ENCODE data around the gene GUCY1A1.

Gene GUCY1A1

DNA sequence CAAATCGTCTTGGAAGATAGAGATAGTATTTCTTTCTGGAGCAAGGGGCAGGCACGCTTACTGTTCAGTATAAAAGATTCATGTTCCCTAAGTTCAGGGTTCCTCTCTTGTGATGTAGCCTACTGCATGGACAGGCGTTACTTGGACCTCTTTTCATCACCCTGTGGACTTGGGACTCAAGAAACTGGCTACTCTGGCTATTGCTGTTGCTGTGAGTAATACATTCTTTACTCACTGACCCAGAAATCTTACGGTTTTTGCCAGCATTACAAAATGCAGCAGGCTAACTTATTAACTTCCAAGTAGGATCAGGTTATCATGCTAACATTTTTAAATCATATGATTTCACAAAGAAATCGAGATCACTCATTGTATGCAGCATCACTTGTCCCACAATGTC is 79.3 kb downstream of the GUCY1A1 start:
- no peak for DNase-seq

DNA sequence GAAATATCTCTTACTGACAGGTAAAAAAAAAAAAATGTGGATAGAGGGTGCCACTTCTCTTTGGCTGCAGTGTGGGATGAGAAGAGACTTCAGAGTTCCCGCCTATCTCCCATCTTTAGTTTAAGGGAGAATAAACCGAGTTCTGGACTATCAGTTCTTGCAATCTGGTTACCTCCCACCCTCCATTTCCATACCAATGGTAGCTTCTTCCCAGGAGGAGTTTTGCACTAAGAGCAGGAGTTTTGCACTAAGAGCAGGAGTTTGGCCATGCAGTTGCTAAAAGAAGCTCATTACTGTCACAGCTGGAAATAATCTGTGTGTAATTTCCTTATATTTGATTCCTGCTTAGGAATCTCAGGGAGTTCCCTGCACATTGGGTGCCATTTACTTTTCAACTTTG is 81.4 kb downstream of the GUCY1A1 start:
- DNase-seq, result no peak

DNA sequence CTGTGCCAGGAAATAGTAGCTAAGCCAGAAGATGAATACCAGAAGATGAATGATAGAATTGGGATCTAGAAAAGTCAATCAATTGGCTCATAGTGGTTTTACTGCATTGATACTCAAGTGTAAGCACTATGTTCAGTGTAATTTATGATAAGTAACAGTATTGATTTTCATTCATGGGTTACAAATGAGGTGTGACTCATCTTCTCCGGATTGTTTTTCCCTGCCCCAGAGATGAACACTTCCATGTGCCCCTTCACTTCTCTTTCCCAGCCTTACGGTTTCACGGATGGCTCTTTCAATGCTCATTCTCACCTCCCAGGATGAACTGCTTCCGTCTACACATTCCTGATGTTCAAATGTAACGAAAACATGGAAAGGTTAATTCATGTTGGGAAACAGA is 82.4 kb downstream of the GUCY1A1 start:
- no peak for DNase-seq

DNA sequence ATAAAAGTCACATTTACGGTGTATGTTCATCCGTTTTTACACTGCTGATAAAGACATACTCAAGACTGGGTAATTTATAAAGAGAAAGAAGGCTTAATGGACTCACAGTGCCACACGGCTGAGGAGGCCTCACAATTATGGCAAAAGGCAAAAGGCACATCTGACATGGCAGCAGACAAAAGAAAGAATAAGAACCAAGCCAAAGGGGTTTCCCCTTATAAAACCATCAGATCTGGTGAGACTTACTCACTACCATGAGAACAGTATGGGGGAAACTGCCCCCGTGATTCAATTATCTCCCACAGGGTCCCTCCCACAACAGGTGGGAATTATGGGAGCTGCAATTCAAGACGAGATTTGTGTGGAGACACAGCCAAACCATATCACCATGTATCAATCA is 84.9 kb downstream of the GUCY1A1 start:
- no peak for DNase-seq

DNA sequence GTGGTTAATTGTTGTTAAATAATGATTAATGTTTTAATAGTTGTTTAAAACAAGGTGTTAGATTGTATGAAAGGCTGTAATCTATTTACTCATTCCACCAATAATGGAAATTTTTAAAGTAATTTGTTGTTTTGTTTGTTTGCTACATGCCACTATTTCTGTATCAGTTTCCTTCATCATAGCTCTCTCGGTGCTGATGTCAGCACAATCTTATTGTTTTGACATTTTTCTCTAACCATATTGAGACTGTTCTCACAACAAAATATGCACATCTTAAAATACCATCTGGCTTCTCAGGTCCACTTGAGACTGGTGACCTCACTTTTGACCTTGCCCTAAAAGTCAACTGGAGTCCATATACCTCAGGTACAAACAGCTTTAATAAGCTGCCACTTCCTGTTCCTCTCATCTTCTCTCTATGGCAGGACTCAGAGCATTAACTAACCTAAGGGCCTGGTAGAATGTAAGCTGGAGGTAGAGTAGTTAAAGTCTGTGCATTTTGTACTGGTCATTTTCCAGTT is 91.2 kb downstream of the GUCY1A1 start:
- no peak for DNase-seq

DNA sequence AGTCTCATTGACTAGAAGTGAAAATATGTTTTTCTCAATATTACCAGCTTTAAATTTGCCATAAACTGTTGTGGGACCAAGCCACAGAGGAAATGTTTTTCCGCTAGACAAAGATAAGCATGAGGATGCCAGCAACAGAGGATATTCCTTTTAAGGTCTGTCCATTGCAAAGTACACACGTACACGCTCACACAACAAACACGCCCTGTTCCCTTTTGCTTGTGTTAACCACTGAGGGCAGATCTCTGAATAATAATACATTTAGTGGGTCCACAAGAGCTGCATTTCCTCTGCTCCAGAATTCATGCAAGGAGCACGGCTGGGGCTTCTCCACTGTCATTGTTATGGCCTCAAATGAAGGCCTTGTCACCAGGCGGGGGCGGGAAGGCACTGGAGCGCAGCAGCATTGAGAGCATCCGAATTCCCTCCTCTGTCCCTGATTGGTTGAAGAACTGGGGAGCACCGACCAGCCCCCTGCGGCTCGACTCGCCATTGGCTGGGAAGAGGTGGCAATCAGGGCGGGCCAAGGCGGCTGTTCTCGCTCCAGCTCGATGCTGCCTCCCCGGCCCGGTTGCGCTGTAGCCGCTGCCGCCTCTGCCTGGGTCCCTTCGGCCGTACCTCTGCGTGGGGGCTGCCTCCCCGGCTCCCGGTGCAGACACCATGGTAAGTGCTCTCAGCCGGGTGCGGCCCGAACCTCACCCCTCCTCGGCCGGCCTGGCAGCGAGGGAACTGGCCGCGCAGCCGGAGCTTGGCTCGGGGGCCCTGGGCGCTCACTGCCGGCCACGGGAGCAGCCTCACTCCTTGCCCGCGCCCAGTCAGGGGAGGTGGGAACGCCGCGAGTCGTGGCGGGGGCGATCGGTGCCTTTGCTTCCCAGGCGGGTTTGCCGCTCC is 92.1 kb downstream of the GUCY1A1 start, which contains the start of gene GUCY1B1:
GUCY1B1 (plus strand) TSS at position 541 of the 891 bp plus-strand sequence; CDS start at position 661, 120 bp downstream.
- DNase-seq, result no peak

DNA sequence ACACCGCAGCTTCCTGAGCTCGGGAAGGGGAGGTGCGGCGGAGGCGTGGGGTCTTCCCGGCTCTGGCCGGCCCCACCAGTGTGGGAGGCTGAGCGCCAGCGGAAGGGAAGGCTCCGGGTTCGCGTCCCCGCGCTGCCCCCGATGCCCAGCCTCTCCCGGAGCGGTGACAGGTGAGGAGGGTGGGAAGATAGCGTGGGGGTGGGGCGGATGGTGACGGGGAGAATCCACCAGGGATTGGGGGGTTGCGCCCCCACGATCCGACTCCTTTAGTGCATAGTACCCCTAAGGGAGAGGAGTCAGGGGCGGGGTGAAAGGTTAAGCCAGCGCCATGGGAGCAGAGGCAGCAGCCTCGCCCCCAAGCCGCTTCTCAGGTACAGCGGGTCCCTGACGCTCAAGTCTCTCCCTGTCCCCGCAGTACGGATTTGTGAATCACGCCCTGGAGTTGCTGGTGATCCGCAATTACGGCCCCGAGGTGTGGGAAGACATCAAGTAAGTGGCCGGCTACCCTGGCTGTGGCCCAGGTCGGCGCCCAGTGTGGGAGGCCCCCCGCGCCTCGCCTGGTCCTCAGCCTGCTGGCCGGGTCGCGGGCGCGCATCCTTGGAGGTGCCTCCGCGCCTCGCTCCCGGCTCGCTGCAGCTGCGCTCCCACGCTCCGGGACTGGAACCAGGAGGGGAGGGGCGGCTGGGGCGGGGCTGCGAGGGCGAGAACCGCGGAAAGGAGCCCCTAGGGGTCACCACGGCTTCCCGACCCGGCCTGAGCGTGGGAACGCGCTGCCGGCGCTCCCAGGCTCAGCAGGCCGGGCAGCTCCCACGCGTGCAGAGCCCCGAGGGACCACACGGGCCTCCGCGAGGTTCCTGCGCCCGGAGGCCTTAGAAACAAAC is 93.0 kb downstream of the GUCY1A1 start:
- no peak for DNase-seq

DNA sequence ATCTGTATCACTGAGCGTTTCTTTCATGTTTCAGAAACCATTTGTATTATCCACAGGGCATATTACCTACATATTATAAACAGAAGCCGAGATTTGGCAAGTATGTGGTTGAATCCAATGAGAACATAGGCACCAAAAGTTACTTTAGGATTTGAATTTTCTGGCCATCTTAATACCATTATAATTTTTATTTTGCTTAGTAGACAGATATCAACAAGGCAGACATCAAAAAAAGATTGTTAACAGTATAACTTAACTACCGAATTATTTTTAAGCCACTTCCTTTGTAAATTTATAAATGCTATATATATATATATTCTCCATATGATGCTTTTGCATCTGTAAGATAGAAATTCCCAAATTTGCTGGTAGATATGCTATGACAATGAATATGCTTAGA is 94.4 kb downstream of the GUCY1A1 start:
- no peak for DNase-seq

DNA sequence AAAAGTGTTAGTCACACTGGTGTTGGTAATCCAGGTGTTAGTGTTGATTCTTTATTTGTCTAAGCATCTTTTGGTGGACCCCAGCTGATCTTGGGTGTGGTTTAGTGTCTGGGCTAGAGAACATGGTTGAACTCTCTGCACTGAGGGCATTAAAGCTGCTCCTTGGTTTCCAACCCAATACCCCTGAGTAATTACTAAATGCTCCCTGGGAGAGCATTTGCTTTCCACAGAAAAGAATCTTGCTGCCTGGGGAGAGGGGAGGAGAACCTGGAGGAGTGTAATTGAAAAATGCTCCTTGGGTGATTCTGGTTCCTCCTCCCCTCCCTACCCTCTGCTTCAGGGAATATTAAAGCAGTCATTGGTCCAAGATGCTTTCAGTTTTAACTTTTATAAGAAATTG is 95.3 kb downstream of the GUCY1A1 start:
- DNase-seq, result no peak

DNA sequence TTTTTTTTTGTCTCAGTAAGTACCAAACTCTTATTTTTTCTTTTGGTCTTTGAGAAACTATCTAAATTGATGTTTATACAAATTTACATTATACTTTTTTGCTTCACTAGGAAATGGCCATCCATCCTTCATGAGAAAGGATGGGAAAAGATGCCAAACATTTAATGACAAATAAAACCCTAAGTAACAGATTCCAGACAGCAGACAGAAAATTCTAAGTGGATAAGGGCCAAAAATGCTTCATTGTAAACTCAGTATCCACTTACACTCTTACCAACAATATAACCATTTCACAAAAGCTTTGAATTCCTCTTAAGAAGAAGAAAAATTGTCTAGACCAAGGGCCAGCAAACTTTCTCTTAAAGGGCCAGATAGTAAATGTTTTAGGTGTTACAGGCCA is 95.7 kb downstream of the GUCY1A1 start:
- DNase-seq, result no peak

DNA sequence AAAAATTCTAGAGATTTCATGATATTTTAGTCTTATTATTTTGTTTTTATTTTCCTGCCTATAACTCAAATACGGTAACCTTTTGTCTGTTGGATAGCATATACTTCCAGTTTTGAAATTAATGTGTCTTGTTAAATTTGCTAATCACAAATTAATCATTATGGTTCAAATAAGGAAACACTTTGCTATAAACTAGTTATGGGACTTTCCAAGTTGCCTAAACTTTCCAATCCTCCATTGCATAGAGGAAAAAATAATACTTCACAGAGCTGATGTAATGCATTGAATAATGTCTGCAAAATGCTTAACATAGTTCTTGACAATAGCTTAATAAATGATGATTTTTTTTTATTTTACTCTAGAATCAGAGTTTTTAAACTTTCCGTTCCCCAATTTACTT is 96.9 kb downstream of the GUCY1A1 start:
- DNase-seq, result no peak

DNA sequence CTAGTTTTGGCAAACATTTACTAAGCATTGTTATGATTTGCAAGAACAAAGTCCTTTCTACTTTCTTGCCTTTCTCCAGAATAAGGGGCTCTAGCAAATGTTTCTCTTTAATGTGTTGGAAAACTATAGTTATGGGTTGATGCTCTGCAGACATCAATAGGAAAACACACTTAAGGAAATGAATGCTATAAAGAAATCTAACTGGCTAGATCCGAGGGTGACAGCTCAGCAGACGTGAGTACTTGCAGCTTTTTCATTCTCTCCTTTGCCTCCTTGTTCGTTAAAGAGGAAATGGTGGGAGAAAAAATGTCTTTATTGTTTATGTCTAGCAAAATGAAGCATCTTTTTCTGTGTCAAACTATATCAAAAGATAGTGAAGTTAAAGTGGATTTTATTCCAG is 98.5 kb downstream of the GUCY1A1 start:
- no peak for DNase-seq

DNA sequence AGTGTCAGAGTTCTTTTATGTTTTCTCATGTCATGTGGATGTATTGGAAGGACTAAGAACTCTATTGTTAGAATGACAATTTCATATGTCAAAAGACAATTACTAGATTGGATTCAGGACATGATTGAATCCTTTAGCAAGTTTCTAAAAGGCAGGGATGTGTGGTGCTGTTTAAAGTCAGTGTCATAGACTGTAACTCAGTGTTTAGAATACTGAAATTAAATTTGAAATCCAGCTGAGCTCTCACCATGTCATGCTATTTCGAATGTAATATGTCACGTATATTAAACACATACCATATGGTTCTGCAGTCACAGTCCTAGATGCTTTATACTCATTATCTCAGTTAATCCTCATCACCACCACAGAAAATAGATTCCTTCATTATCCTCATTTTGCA is 100.0 kb downstream of the GUCY1A1 start:
- DNase-seq, result no peak

DNA sequence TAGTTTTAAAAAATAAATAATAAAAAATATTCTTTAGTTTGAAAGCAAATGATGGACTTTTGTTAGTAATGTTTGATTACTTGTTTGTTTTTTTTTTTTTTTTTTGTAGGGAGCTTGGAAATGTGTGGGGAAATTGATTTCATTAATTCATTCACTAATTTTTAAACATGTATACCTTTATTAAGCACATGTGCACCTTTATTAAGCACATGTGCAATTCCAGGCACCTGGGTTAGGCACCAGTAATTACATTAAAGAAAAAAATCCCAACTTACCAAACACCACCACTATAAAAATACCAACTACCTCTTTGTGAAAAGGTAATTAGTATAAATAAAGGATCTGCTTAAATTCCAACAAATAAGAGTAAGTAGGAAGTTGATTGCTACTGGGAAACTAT is 101.7 kb downstream of the GUCY1A1 start:
- no peak for DNase-seq

DNA sequence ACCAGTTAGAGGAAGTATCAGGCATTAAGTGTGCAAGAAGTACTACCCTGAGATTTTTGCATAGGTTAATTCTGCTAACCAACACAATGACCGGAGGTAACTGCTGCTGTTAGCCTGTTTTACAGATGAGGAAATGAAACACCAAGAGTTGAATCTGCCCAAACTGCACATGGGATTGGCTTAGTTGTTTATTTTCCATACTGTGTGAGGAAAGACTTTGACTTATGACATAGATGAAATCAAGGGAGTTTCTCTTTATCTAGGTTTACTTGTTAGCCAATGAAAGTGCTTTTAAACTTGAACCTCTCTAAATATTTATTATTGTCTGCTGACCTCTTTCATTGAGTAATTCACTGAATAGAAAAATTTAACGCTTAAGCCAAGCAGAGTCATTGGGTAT is 102.4 kb downstream of the GUCY1A1 start:
- DNase-seq, result no peak

DNA sequence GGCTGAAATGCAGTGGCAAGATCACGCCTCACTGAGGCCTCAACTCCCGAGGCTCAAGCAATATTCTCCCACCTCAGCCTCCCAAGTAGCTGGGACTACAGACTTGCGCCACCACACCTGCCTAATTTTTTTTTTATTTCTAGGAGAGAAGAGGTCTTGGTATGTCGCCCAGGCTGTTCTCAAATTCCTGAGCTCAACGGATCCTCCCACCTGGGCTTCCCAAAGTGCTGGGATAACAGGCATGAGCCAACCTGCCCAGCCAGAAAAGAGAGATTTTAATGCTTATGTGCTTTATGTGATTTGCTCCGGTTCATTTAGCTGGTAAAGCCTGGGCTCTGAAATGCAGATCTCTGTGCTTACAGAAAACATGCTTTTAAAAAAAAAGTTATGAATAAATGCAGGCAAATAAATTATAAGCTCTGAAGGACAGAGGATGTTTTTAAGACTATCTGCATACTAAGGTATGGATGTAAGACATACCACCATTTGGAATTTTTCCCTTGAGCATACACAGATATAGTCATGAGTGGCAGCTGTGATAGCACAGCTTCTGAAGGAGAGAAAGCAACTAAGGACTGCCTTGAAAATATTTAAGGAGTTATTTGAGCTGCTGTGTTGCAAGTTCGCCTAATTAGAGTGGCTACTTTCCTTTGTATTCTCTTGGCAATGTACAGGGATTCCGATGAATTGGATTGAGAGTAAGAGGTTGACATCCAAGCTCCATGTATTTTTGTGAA is 106.0 kb downstream of the GUCY1A1 start:
- no peak for DNase-seq

DNA sequence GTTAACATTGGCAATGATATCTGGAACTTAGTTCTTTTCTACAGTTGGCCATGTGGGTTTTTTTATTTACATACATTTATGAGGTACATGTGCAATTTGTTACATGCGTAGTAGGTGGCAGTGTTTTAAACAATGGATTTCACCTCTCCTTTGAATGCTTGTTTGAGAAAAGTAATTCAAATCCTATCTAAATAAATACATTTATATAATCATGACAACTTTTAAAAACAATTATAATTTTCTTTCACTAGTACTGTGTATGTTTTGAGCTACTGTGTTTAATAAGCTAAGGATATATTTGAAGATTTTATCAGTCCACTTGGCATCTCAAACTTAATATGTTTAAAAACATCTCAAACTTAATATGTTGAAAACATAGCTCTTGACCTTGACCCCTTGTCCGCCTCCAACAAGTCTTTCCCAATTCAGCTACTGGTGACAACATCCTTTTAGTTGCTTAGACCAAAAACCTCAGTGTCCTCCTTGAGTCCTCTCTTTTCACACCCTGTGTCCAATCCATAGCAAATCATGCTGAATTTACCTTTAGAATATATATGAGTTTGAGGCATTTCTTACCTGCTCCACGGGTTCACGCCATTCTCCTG is 106.7 kb downstream of the GUCY1A1 start:
- no peak for DNase-seq

DNA sequence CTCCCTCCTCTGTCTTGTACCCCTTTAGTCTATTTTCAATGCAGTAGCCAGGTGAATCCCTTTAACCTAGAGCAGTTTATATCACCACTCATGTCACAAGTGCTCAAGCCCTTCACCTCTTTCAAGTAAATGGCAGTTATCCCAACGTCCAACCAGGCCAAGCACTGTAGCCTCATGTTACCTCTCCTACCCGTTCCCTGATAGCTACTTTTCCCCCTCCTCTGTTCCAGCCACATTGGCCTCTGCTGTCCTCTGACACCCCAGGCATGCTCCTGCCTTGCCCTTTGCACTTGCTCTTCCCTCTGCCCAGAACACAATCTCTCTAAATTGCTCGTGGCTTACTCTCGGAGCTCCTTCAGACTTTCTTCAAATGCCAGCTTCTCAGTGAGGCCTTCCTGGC is 107.4 kb downstream of the GUCY1A1 start:
- no peak for DNase-seq

DNA sequence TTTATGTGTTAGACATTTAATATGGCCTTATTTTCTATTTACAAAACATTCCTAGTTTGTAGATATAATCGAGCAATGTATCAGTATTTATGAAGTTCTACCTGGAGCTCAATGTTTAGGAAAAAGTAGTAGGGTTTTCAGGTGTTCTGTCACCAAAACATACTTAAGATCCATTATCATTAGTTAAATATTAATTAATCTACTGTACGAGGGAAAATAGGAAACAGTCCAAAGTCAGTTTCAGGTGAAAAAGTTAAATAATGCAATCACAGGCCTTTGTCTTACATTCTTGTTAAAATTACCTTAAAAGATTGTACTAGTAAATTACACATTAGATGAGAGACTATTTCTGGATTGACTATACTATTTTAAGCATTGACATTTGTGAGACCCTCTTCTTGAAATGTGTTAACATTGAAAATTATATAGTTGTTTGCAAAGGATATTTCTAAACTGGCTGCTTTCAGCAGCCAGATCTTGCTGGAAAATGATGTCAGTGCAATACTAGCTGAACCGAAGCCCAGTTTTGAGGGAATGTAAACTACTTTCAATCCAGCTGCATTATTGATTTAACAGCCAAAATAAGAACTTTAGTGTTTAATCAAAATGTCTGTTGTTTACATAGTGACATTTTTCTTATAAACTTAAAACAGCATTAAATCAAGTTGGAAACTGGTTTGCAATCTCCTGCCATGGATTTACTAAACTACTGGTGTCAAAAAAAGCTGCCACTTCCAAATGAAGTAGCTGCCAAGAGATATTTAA is 111.5 kb downstream of the GUCY1A1 start:
- DNase-seq, result no peak

DNA sequence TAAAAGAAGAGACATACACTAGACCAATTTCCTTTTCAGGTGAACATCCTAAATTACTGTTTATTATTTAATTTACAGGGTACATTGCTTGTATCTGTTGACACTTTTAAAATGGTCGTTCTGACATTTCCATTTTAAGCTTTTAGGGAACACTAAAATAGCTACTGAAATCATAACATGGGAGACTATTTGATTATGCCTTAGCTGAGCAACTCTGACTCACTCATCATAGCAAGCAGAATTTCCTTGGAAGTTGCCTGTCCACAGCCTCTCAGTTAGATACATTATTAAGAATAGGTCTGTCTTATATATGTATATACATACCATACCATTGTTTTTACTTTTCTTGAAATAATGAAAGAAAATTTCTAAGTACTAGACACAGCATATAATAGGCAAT is 114.1 kb downstream of the GUCY1A1 start:
- no peak for DNase-seq

DNA sequence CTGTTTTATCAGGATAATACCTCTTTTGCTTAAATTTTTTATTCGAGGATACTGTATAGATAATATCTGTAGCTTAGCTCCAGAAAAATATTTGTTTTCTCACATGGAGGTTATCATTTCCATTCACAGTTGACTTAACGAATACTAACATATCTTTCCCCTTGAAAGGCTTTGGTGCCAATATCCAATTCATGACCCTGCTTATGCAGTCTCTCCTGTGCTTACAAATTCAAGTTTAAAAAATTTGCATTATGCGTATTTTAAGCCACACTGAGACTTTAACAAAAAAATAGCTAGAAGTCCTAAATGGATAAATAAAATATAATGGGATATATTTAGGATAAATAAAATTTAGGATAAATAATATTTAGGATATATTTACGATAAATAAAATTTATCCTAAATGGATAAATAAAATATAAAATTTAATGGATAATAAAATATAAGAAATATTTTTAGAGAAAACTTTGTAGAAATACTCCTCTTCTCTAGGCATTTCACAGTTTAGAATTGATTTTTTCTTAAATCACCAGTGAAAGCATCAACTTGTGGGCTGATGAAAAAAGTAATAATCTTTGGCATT is 114.7 kb downstream of the GUCY1A1 start:
- no peak for DNase-seq
